A673 (cell line): ENCODE measurements around the gene ZNF169.
"Not testable (repeated sequence)": the region's sequence is repeated elsewhere in the genome, so short reads cannot be mapped to it uniquely, and the experiment has no call there.

ENCODE experiments used
- CTCF ChIP-seq: fragments of 300-800, 200-600 bp; sonication (generic); conservative IDR thresholded peaks from 2 replicates; pipeline ENCODE4 v1.5.1; 2017; ENCODE audit warnings: low read depth, mild to moderate bottlenecking, antibody characterized with exemption, low read length, moderate library complexity, mixed read lengths
- EZH2 ChIP-seq: fragments of 200-600 bp; sonication (generic); IDR thresholded peaks from 2 replicates; pipeline ENCODE4 v1.6.1; 2017; ENCODE audit warnings: borderline replicate concordance, low read depth, mild to moderate bottlenecking, mixed read lengths, antibody characterized with exemption, low read length; ENCODE audit not compliant: poor library complexity, severe bottlenecking

GRCh38 chr9:94336445-94336844 lies 77.3 kb downstream of the ZNF169 start:
- TF ChIP-seq CTCF, EZH2: not testable (repeated sequence)
